Activated CD8-positive, alpha-beta memory T cell treated with anti-CD3 and anti-CD28 coated beads, Interleukin-2, amount 50 U/mL, for 48 hours (primary cell): ENCODE data around the gene TTPAL.

ENCODE experiments used
- DNase-seq: peaks from one replicate; pipeline ENCODE4 v3.0.0-alpha.2; 2020

Gene TTPAL

GRCh38 chr20:44500221-44500620 is 24.5 kb downstream of the TTPAL start:
- no peak for DNase-seq

GRCh38 chr20:44501448-44501847 is 25.8 kb downstream of the TTPAL start:
- DNase-seq, result no peak

- no peak for DNase-seq
Measured at GRCh38 chr20:44502968-44503367, 27.3 kb downstream of the TTPAL start.

GRCh38 chr20:44504402-44505307 is 29.0 kb downstream of the TTPAL start:
- no peak for DNase-seq

DNA sequence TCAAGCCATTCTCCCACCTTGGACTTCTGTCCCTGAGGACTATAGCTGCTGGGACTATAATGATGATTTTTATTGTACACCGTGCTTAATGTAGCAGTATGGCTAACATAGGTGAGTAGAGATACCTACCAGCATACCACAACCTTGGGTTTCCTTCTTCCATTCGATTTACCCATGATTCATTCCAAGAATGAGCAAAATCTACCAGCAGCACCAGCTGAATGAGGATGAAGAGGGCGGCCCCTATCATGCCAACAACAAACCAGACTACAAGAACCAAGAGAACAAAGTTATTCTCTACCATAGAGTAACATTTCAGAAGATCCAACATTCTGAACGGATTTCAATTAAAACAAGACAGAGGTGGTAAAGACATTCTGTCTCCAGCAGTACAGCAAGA is 34.1 kb downstream of the TTPAL start:
- DNase-seq, result no peak

DNA sequence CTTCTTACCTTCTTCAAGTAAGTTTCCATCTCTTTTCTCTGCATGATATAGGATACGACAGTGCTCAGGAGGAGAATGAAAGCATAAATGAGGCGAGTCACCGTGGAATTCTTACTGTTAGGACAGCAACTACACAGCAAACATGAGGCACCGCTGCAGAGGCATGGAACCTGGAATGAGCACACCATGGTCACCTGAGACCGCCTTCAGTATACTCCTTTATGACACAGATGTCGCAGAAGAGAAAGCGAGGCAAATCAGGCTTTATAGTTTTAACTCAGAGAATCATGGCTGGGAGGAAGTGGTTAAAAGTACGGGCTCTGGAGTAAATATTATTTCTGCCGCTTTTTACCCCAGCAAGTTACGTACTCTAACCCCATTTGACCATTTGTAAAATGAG is 38.2 kb downstream of the TTPAL start:
- no peak for DNase-seq

GRCh38 chr20:44516491-44516890 is 40.8 kb downstream of the TTPAL start:
- no peak for DNase-seq

GRCh38 chr20:44517454-44517853 is 41.8 kb downstream of the TTPAL start:
- no peak for DNase-seq

DNA sequence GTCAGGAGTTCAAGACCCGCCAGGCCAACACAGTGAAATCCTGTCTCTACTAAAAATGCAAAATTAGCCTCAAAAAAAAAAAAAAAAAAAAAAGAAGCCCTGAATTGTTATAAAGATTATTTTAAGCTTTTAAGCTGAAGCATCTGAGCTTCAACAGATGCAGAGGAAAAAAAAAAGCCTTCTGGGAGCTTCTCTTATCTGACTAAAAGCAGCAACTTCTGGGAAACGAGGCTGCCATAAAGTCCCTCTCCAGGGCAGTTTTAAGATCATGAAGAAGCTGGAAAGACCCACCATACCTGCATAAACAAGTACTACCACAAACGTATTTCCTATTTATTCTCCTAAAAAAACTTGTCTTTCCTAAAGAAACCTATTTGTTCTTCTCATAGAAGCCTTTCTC is 42.6 kb downstream of the TTPAL start:
- no peak for DNase-seq

DNA sequence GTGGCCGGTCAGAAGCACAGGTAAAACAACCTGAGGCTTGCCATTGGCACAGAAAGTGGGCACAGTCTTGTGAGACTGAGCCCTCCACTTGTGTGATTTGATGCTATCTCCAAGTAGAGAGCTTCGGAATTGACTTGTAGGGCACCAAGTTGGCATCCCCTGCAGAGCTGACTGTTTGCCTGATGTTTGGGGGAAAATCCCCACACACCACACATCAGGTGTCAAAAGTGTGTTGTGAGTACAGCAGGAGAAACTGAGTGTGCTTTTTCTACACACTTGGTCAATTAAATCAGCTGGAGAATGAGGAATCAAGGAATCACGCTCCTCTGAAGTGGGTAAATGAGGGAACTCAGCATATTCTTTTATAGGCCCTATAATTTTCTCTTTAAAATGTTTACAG is 45.2 kb downstream of the TTPAL start:
- DNase-seq, result no peak

GRCh38 chr20:44521484-44522481 is 46.1 kb downstream of the TTPAL start, which contains the start of gene SERINC3:
SERINC3 (minus strand) TSS chr20:44522070; CDS start chr20:44521951, 119 bp downstream.
- peak; percentile 98 for DNase-seq

GRCh38 chr20:44522841-44523240 is 47.2 kb downstream of the TTPAL start:
- DNase-seq, result no peak

- DNase-seq, result no peak
Measured at GRCh38 chr20:44523746-44524145, 48.1 kb downstream of the TTPAL start.

DNA sequence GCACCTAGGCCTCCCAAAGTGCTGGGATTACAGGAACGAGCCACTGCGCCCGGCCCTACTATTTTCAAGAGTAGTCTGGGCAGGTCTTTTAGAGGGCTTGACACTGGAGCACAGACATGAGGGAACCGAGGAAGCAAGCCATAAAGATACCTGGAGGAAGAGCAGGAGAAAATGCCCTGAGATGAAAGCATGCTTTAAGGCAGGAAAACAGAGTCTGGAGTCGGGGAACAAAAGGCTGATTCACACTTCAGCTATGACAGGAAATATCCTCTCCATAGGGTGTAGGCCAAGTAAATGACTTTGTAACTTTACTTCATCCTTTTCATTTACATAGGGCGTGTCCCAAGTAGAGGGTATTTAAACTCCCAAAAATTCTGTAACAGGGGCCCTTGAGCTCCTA is 50.5 kb downstream of the TTPAL start:
- DNase-seq, result no peak

GRCh38 chr20:44527716-44528199 is 52.1 kb downstream of the TTPAL start:
- DNase-seq, result no peak

GRCh38 chr20:44528309-44528708 is 52.6 kb downstream of the TTPAL start:
- DNase-seq, result no peak

DNA sequence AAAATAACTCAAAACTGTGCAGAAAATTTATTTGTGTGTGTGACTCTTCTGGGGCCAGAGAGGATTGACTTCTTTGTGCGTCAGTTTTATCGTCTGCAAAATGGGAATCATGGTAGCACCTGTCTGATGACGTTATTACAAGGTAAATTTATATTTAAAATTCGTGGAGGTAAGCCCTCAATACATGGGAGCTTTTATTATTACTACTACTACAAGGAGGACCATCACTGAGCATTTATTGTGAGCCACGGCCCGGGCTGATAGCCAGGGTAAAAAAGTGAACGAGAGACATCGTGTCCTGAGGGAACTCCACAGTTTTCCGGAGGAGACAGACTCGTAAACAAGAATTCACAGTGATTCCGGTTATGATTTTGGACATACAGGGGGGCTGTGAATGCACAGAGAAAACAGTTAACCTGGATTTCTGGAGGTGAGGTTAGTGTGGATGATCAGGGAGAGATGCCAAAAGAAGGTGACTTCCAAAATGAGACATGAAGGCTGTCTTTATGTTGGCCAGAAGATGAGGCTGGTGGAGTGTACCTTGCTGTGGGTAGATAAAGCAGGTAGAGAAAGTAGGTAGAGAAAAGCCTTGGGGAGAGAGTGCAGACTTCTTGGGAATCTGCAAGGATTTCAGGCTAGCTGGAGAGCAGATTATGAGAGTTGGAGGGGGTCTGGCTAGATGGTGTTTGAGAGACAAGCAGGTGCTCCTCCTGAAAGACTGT is 56.7 kb downstream of the TTPAL start:
- DNase-seq, result no peak

DNA sequence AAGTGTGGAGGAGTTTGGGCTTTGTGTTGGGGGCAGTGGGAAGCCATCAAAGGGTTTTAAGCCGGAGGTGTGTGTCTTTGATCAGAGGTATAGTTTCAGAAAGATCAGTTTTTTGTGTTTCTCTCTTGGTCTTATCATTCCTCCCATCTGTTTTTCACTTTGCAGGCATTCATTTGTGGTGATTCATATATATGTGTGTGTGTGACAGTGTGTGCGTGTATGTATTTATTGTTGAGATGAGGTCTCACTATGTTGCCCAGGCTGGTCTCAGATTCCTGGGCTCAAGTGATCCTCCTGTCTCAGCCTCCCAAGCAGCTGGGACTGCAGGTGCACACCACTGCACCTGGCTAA is 57.3 kb downstream of the TTPAL start:
- no peak for DNase-seq

DNA sequence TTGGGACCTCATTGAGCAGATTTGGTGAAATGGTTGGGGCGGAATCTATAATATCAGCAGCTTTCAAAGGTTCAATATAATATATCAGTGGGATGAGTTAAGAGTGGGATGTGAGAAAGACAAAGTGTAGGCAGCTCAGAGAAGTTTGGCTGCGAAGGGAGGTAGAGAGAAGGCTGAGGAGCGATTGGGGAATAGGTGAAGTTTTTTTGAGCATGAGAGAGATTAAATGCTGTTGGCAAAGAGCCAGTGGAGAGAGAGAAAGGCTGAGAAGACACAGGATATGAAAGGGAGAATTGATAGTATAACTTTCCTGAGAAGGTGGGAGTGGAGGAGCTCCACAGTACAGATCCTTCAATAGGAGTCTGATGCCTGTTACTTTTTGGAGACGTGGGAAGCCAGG is 58.3 kb downstream of the TTPAL start:
- no peak for DNase-seq

DNA sequence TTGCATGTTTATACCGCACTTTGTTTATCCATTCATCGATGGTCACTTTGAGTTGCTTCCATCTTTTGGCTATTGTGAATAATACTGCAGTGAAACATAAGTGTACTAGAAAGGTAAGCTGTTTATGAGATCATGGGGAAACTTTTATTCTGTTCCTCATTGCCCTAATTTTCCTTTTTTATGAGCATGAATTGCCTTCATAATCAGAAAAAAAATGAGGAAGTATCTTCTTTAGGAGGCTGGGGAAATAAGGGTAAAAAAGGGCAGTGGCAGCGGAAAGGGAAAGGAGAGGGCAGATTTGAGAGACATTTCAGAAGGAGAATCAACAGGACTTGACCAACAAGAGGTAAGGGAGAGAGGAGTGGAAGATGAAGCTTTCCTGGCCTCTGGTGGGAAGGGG is 60.5 kb downstream of the TTPAL start:
- DNase-seq, result no peak

GRCh38 chr20:44537993-44538392 is 62.3 kb downstream of the TTPAL start:
- no peak for DNase-seq

- DNase-seq, result no peak
Measured at GRCh38 chr20:44540834-44541233, 65.2 kb downstream of the TTPAL start.

DNA sequence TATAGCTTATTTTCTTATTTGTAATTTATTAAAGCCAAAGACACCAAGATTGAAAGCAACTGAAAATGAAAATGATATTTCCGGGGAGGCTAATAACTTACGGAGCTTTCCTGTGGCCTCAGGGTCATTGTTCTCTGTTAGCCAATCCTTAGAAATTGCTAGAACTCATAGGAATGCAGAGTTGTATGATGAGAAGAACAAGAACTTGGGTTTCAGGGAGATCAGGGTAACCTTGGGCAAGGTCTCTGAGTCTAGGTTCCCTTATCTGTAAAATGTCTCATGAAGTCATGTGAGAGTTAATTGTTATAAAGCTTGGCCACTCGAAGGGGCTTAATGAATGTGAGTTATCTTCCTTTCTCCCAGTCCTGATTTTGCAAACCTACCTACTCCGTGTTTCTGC is 66.3 kb downstream of the TTPAL start:
- no peak for DNase-seq
